Globus pallidus (tissue), 1 donor: ENCODE data around the gene SRC.
A peak's percentile ranks its signal among the peaks of the same experiment; 100 is the strongest.

ENCODE experiments used
- DNase-seq: peaks from one replicate; pipeline ENCODE4 v3.0.0-alpha.2; 2015; ENCODE audit warnings: low spot score

SRC gene

DNA sequence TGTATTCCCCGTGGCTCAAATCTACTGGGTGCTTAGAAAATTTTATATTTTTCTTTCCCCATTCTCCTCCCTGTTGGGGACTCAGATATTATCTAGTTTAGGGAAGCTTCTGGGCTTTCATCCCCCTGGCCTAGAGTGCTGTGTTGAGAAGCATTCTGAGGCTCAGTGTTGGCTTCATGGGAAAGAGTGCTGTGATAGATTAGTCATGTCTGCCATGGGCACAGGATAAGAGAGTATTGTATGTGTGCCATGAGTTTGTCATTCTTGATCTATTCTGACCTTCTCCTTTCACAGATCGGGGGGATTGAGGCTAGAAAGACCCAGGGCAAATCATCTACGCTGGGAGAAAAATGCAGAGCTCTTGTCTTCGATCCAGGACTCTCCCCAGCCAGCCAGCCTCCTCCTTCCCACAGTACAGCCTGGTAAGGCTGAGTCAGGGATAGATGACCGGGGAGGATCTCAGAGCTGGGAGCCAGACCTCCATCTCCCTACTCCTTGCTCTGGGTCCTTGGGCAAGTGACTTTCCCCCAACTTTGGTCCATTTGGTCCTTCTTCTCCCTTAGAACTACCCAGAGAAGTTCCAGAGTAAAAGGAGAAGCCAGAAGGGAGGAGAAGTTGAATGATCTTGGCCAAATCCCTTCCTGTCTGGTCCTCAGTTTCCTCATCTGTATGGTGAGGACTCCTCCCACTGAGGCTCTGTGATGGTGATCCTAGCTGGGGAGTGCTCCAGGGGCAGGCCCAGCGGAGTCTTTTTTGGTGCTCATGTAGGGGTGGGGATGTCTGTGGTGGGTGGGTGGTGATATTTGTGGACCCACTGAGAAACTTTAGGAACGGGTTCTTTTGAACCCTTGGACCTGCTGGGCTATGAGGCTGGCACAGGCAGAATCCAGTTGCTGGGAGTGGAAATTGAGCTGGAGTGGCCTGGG, 5.0 kb downstream of the SRC start:
- DNase-seq = no peak

DNA sequence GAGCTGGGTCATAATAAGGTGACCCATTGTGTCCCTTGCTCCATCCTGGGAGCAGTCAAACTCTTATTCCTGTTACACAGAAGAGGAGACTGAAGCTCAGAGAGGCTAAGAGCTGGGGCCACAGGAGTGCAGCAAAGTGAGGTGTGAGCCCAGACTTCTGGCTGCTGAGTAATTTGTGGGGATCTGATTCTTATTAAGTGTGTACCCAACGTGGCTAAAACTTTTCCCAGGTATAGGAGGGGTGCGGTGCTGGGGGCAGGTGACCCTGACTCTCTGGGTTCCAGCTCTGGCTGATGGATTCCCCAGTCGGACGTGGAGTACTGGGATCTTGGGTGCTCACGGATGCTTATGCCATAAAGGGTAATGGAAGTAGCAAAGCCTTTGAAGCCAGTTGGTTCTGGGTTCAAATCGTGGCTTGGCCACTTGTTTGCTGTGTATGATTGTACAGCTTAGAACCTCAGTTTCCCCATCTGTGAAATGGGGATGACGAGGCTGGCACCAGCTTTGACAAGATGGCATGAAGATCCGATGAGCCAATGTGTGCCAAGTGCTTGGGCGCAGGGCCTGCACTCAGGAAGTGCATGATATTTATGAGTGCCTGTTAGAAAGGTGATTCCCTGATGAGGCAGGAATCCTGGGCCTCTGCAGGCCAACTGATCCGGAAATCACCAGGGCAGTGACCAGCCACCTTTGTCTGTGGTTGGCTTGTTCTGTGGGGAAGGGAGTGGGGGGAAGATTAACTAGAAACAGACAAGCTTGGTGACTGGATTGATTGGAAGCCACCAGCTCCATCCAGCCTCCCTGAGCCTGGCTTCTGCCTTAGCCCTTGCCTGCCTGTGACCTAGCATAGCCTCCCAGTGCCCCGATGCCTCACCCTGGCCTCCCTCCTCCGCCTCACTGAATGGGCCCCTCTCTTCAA, 6.0 kb downstream of the SRC start:
- no peak for DNase-seq

GRCh38 chr20:37352608-37352980, 6.7 kb downstream of the SRC start:
- no peak for DNase-seq

- no peak for DNase-seq
These were observed 7.4 kb downstream of the SRC start for GRCh38 chr20:37353285-37353849.

GRCh38 chr20:37354210-37355195, 8.6 kb downstream of the SRC start:
- DNase-seq = no peak

DNA sequence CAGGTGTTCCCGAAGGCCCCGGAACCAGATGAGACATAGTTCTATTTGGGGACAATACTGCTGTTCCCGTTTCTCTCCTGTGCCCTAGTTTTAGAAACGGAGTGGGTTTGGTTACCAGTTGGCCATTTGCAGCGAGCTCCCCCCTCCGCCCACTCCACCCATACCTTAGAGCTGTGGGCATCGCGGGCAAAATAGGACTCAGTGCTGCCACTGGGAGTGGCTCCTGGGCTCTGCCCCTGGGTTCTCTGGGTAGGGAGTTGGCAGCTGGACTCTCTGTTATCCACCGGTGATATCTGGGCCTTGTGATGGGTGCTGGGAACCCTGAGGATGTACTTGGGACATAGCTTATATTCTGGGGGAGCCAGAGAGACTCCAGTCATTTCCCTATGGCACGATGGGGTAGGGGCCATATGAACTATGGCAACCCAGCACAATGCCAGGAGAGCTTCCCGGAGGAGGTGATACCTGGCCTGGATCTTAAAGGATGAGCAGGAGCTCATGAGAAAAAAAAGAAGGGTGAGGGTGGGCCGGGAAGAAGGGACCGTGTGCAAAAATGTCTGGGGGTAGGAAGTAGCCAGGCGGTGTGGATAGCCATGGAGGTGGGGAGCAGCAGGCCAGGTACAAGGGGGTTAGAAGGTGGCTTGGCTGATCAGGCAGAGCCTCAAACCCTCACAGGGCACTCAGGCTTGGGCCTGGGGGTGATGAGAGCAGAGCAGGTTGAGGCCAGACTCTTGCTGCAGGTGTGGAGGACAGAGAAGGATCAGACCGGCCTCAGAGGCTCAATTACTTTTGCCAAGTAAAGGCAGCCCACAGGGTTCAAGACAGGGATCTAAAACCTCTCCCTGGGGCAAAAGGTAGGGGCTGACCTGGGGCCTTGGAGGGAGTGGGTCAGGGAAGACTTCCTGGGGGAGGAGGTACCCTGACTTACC, 9.6 kb downstream of the SRC start:
- DNase-seq = no peak

DNA sequence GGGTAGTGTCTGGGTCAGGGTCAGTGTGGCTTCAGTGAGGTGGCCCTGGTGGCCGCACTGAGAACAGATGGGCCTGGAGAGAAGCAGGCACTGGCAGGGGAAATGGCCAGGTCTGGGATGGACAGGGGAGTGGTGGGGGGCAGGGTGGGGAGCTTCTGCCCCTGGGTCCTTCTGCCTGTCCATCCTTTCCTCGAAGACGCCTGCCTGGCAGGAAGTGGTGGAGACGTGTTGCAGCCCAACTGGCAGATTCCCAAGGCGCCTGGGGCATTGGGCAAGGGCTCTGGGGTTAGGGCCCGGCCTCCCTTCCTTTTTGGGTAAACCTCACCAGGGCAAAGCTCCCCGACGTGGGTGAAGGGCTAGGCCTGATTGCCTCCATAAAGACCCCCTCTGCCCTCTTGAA, 10.4 kb downstream of the SRC start:
- peak; percentile 41 for DNase-seq

- DNase-seq = no peak
These were observed 11.0 kb downstream of the SRC start for GRCh38 chr20:37356961-37357371.

DNA sequence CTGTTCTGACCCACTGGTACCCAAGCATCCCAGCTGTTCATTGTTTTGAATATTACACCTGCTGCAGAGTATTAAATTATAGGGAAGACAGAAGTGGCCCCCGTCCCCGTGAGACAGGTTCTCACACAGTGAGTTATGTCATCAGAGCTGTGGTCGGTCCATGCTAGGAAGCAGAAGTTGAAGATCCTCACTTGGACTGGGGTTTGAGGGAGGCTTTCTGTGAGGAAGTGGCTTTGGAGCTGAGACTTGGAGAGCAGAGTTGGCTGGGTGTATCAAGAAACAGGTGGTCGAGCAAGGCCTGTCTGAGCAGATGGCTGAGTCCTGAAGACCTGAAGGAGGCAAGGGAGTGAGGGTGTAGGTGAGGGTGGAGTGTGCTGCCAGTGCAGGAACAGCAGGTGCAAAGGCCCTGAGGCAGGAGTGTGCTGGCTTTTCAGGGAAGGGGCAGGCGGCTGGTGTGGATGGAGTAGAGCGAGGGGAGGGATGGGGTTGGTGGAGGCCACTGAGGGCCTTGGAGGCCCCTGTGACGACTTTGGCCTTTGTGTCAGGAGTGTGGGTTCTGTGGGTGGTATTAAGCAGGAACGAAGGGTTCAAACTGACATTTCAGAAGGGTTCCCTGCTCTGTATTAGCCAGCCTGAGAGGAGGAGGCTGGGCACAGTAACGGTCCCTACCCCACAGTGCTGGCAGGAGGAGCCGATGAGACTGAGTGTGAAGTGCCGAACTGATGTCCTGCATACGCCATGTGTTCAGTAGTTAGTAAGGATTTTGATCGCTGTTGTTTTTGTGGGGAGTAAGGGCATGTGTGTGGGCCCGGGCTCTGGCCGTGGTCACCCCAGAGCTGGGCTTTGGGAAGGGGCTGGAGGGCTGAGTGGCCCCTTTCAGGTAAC, 11.8 kb downstream of the SRC start:
- no peak for DNase-seq

GRCh38 chr20:37358366-37359150, 12.6 kb downstream of the SRC start:
- DNase-seq = no peak

GRCh38 chr20:37359331-37359730, 13.4 kb downstream of the SRC start:
- no peak for DNase-seq

DNA sequence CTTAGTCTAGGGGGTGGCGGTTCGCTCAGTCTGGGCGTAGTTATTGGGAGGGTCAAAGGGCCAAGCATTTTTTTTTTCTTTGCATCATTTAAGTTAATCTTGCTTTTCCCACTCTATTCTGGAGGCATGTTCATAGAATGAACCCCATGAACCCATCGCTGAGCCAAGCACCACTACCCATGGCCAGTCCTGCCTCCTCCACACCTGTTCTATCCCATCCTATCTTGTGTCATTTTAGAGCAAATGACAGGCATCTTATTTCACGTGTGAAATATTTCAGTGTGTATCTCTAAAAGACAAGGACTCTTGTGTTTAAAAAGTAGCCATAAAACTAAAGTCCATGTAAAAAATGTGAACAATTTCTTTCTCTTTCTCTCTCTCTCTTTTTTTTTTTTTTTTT, 13.9 kb downstream of the SRC start:
- DNase-seq = no peak

DNA sequence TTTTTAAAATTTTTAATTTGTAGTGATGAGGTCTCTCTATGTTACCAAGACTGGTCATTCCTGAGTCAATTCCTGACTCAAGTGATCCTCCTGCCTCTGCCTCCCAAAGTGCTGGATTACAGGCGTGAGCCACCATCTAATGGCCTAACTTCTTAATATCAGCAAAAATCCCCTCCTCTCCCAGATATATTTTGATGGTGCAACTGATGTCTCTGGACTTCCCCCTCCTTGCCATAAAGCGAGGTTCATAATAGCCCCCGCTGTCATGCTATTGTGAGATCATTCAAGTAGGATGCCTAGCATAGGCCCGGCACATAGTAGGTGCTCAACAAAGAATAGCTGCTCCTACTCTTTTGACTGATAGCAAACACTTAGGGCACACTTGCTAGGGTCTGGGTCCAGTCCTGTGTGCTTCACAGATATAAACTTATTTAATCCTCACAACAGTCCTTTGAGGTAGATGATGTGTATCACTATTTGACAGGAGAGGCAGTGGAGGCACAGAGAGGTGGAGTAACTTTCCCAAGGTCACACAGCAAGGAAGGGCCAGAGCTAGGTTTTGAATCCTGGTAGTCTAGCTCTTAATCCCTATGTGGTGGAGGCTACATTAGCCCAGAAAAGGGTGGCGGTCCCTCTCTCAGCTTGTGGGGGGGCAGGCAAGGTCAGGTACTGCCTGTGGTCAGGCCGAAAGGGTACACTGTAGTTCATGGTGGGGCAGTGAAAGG, 14.6 kb downstream of the SRC start:
- DNase-seq = no peak

DNA sequence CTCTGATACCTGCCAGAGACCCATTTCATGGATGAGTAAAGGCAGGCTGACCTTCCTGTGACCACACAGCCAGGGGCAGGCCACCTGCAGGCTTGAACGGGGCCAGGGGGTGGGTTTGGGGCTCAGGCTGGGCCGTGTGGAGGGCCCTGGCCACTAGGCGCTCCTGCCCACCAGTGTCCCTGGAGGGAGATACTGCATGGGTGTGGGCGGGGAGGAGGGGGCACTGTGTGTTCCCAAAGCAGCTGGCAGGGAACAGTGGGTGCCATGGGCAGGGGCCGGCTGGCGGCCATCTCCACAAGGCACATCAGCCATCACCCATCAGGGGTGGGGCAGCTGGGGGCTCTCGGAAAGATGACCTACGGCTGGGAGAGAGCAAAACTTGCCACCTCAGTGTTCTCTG, 15.4 kb downstream of the SRC start:
- no peak for DNase-seq

DNA sequence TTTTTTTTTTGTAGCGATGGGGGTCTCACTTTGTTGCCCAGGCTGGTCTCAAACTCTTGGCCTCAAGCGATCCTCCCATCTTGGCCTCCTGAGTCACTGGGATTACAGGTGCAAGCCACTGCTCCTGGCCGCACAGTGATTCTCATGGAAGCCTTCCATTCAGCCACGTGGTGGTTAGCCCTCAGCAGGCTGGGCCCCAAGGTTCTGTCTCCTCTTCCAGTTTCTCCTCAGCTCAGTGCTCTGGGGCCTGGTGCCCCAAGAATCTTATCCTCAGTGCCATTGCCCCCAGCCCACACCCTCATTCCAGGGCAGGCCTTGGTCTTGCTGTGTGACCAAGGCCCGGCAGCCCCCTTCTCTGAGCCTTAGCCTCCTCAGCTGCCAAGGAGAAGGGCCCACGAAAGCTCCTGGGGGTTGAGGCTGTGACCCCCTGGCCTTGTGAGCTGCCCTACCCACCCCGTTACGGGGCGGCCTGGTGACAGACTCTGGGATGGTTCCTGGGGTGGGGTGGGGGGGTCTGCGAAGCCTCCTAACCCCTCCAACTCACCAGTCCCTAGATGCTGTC, 16.4 kb downstream of the SRC start:
- DNase-seq = no peak

GRCh38 chr20:37362821-37363220, 16.9 kb downstream of the SRC start:
- no peak for DNase-seq

DNA sequence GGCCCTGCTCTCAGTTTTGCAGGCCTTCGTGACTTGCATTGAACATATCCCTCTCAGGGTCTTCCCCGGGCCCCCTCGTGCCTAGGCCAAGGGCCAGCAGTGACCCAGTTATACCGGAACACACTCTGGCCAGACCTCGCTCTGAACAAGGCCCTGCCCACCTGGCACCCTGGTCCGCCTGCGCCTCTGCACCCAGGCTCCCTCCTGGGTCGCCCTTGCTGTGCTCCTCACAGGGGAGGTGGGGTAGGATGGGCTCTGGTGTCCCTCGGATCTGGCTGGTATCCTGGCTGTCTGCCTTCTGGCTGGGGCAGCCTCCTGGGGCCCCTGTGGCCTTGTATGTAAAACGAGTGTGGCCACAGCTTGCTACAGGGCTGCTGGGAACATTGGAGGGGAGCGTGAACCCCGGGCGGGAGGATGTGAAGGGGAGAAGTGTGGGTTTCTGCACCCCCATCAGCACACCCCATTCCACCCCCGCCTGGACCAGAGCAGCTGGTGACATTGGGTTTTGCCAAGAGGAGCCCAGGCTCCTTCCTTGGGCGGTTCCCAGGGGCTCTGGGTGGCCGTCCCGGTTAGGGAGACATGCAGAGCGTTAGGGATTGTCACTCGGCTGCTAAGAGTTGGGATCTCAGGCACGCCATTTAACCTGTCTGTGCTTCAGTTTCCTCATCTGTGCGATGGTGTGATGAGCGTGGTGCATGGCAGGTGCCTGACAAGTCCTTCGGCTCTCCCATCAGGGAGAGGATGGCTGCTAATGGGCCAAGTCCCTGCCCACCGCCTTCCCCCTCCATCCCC, 17.5 kb downstream of the SRC start:
- no peak for DNase-seq
